T-helper 17 cell (primary cell): ENCODE results near the gene CRIM1. TPM values are rescaled to one million over a fixed set of nuclear protein-coding genes. Genes with fewer than 3 reads are reported as not detected.
"Not testable (repeated sequence)": the region's sequence is repeated elsewhere in the genome, so short reads cannot be mapped to it uniquely, and the experiment has no call there.

Experiments
- ATAC-seq: fragments of 150-1000 bp; cut with Tn5 transposase; 2 replicates; pipeline ENCODE4 v1.10.0; 2021; ENCODE audit warnings: mild to moderate bottlenecking, moderate library complexity
- DNase-seq, 3 donors: peaks; one replicate each; pipeline versions ENCODE4 v3.0.0 to v3.0.0-alpha.2; 2020 to 2021
- H3K9me3 ChIP-seq: one replicate; pipeline ENCODE4 v1.7.0; 2013; ENCODE audit warnings: low read length, mild to moderate bottlenecking; ENCODE audit not compliant: control insufficient read depth, poor library complexity, severe bottlenecking
- H3K27ac Mint-ChIP-seq: one replicate; pipeline ENCODE4 v1.8.0; 2022; ENCODE audit warnings: mild to moderate bottlenecking, moderate library complexity, mixed read lengths
- H3K27me3 Mint-ChIP-seq: one replicate; pipeline ENCODE4 v1.8.0; 2022; ENCODE audit warnings: mixed read lengths
- H3K36me3 Mint-ChIP-seq: one replicate; pipeline ENCODE4 v1.8.0; 2022; ENCODE audit warnings: low read depth, mixed read lengths
- H3K4me1 Mint-ChIP-seq: one replicate; pipeline ENCODE4 v1.8.0; 2022; ENCODE audit warnings: mild to moderate bottlenecking, mixed read lengths
- H3K4me3 Mint-ChIP-seq: one replicate; pipeline ENCODE4 v1.8.0; 2022; ENCODE audit warnings: mild to moderate bottlenecking, moderate library complexity, mixed read lengths
- total RNA-seq, 4 donors: library from RNA in 2 of 4; stranded (reverse) in 2 of 4; gene quantifications; one replicate each; pipeline ENCODE4 v1.2.3 and lab custom pipeline; 2022 to 2026

Gene CRIM1
- total RNA-seq (1 to 10 TPM; 2.2 to 2.3 TPM), total RNA-seq (lab: John Stamatoyannopoulos, UW) (5.4 to 16.1 reads per million in 2 donors)

- no peaks in the 10 kb centered on the region for H3K9me3 ChIP-seq
- peak within 1 kb of the TSS; percentile 41 for H3K27ac Mint-ChIP-seq
- ATAC-seq: peak; percentile 62
- peak within 1 kb of the TSS; percentile 93 for H3K4me3 Mint-ChIP-seq
- H3K36me3 Mint-ChIP-seq: no peaks in the 10 kb centered on the region
- peak in 2 of 3 donors; percentile 22 to 30 for DNase-seq
- peaks cover 28% of the 10 kb centered on the region for H3K4me1 Mint-ChIP-seq
- peaks cover 34% of the 10 kb centered on the region for H3K27me3 Mint-ChIP-seq
Observed at GRCh38 chr2:36355151-36355889, at the start of gene CRIM1. CRIM1 (plus strand) TSS chr2:36355778; CDS start chr2:36356293, 515 bp downstream.

- no peaks in the 10 kb centered on the region for H3K9me3 ChIP-seq
- Mint-ChIP-seq H3K4me3 (no peak overlapping the region), H3K36me3 (no peaks in the 10 kb centered on the region), H3K27me3 (peaks cover 4% of the 10 kb centered on the region), H3K27ac (no peak overlapping the region), H3K4me1 (no peaks in the 10 kb centered on the region)
- ATAC-seq (no peak), DNase-seq (no peak)
Observed at GRCh38 chr2:36307441-36307840, 48.1 kb upstream of the CRIM1 start.

GRCh38 chr2:36310444-36310843 lies 45.1 kb upstream of the CRIM1 start:
- H3K4me3 Mint-ChIP-seq, DNase-seq, ATAC-seq, H3K27me3 Mint-ChIP-seq, H3K36me3 Mint-ChIP-seq, H3K4me1 Mint-ChIP-seq, H3K27ac Mint-ChIP-seq, H3K9me3 ChIP-seq: not testable (repeated sequence)

GRCh38 chr2:36318547-36318946 lies 37.0 kb upstream of the CRIM1 start:
- H3K4me1 Mint-ChIP-seq: peaks cover 4% of the 10 kb centered on the region
- H3K27me3 Mint-ChIP-seq: peaks cover 18% of the 10 kb centered on the region
- no peak overlapping the region for H3K4me3 Mint-ChIP-seq
- no peak overlapping the region for H3K27ac Mint-ChIP-seq
- ATAC-seq (no peak), DNase-seq (no peak)
- H3K9me3 ChIP-seq: no peaks in the 10 kb centered on the region
- H3K36me3 Mint-ChIP-seq: peaks cover 5% of the 10 kb centered on the region

GRCh38 chr2:36322108-36322507 lies 33.5 kb upstream of the CRIM1 start:
- peaks cover 18% of the 10 kb centered on the region for H3K27me3 Mint-ChIP-seq
- H3K9me3 ChIP-seq: no peaks in the 10 kb centered on the region
- H3K36me3 Mint-ChIP-seq: peaks cover 5% of the 10 kb centered on the region
- peaks cover 4% of the 10 kb centered on the region for H3K4me1 Mint-ChIP-seq
- no peak overlapping the region for H3K27ac Mint-ChIP-seq
- ATAC-seq (no peak), DNase-seq (no peak)
- H3K4me3 Mint-ChIP-seq: no peak overlapping the region

GRCh38 chr2:36326286-36326685 lies 29.3 kb upstream of the CRIM1 start:
- no peak for DNase-seq
- Mint-ChIP-seq H3K27me3 (peaks cover 18% of the 10 kb centered on the region), H3K27ac (no peak overlapping the region), H3K4me3 (no peak overlapping the region), H3K4me1 (peaks cover 10% of the 10 kb centered on the region), H3K36me3 (no peaks in the 10 kb centered on the region)
- no peak for ATAC-seq
- no peaks in the 10 kb centered on the region for H3K9me3 ChIP-seq

GRCh38 chr2:36329251-36329650 lies 26.3 kb upstream of the CRIM1 start:
- H3K9me3 ChIP-seq: no peaks in the 10 kb centered on the region
- Mint-ChIP-seq H3K27me3 (no peaks in the 10 kb centered on the region), H3K4me3 (no peak overlapping the region), H3K36me3 (no peaks in the 10 kb centered on the region), H3K27ac (no peak overlapping the region), H3K4me1 (peaks cover 15% of the 10 kb centered on the region)
- ATAC-seq: no peak
- DNase-seq: no peak

GRCh38 chr2:36329746-36330472 lies 25.7 kb upstream of the CRIM1 start:
- no peaks in the 10 kb centered on the region for H3K27me3 Mint-ChIP-seq
- H3K4me3 Mint-ChIP-seq: no peak overlapping the region
- no peaks in the 10 kb centered on the region for H3K9me3 ChIP-seq
- DNase-seq (no peak), ATAC-seq (no peak)
- no peak overlapping the region for H3K27ac Mint-ChIP-seq
- peaks cover 15% of the 10 kb centered on the region for H3K4me1 Mint-ChIP-seq
- no peaks in the 10 kb centered on the region for H3K36me3 Mint-ChIP-seq

- Mint-ChIP-seq H3K36me3 (no peaks in the 10 kb centered on the region), H3K27ac (no peak overlapping the region)
- no peak for ATAC-seq
Observed at GRCh38 chr2:36330473-36331395, 24.8 kb upstream of the CRIM1 start.

GRCh38 chr2:36333350-36334012 lies 22.1 kb upstream of the CRIM1 start:
- H3K4me1 Mint-ChIP-seq: peaks cover 19% of the 10 kb centered on the region
- H3K4me3 Mint-ChIP-seq: no peak overlapping the region
- H3K36me3 Mint-ChIP-seq: no peaks in the 10 kb centered on the region
- no peaks in the 10 kb centered on the region for H3K9me3 ChIP-seq
- H3K27ac Mint-ChIP-seq: no peak overlapping the region
- ATAC-seq (no peak), DNase-seq (no peak)
- no peaks in the 10 kb centered on the region for H3K27me3 Mint-ChIP-seq

More at GRCh38 chr2:36330473-36331395, 24.8 kb upstream of the CRIM1 start:
- peaks cover 18% of the 10 kb centered on the region for H3K4me1 Mint-ChIP-seq
- no peak overlapping the region for H3K4me3 Mint-ChIP-seq
- no peak for DNase-seq
- no peaks in the 10 kb centered on the region for H3K27me3 Mint-ChIP-seq
- H3K9me3 ChIP-seq: no peaks in the 10 kb centered on the region

GRCh38 chr2:36335597-36335996 lies 20.0 kb upstream of the CRIM1 start:
- ATAC-seq (no peak), DNase-seq (no peak)
- no peak overlapping the region for H3K4me3 Mint-ChIP-seq
- no peak overlapping the region for H3K27ac Mint-ChIP-seq
- H3K36me3 Mint-ChIP-seq: no peaks in the 10 kb centered on the region
- H3K9me3 ChIP-seq: no peaks in the 10 kb centered on the region
- H3K27me3 Mint-ChIP-seq: no peaks in the 10 kb centered on the region
- peaks cover 17% of the 10 kb centered on the region for H3K4me1 Mint-ChIP-seq

- ATAC-seq (no peak), DNase-seq (no peak)
- no peaks in the 10 kb centered on the region for H3K9me3 ChIP-seq
- Mint-ChIP-seq H3K4me3 (no peak overlapping the region), H3K36me3 (no peaks in the 10 kb centered on the region), H3K27me3 (no peaks in the 10 kb centered on the region), H3K4me1 (peaks cover 15% of the 10 kb centered on the region), H3K27ac (no peak overlapping the region)
Observed at GRCh38 chr2:36336321-36336720, 19.3 kb upstream of the CRIM1 start.
